Stimulated activated naive CD4-positive, alpha-beta T cell (primary cell): ENCODE measurements around the gene PIK3R6.

Experiments used
- DNase-seq, 6 experiments: peaks; one replicate each; lab custom pipeline; 2025; lab: John Stamatoyannopoulos, UW

PIK3R6 gene

GRCh38 chr17:8867361-8867981 lies at the start of gene PIK3R6:
Gene PIK3R6, minus strand, starts transcription at chr17:8867674. Its CDS starts 17,880 bp downstream, at chr17:8849794.
- DNase-seq, result peak in 1 of 6 experiments; percentile 12

DNA sequence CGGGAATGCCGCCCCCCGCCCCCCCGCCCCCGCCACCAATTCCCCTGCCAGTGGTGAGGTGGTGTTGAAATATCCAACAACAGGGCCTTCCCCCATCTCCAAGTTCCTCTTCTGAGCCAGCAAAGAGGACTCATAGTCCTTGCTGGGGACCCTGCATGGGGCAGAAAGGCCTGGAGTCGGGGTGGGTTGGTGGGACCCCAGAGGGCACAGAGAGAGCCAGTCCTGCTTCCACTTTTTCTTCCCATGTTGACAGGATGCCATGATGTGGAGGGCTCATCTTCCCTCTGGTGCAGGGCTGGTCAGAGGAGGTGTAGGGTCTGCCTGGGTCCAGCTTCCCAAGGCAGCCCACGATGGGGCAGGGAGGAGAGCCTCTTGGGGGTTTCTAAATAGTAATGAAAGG lies 49.0 kb upstream of the PIK3R6 start:
- DNase-seq, result no peak

- DNase-seq, result no peak
Observed at GRCh38 chr17:8914554-8914953, 47.1 kb upstream of the PIK3R6 start.

DNA sequence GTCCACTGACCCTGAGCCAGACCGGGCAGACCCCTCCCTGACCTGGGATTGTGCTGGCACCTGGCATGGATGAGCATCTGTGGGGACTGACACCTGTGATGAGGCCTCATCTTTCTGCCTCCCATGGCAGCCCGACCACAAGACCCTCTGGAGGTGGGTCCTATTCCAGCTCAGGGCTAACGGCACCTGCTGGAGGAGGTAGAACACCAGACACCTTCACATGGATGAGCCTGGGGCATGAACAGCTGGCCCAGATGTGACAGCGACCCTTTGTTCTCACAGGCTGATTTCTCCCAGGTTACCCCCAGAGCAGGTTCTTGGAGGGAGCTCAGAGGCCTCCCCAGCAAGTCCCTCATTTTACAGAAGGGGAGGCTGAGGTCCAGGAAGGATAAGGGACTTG lies 46.4 kb upstream of the PIK3R6 start:
- DNase-seq, result no peak

- no peak for DNase-seq
Observed at GRCh38 chr17:8913091-8913490, 45.6 kb upstream of the PIK3R6 start.

DNA sequence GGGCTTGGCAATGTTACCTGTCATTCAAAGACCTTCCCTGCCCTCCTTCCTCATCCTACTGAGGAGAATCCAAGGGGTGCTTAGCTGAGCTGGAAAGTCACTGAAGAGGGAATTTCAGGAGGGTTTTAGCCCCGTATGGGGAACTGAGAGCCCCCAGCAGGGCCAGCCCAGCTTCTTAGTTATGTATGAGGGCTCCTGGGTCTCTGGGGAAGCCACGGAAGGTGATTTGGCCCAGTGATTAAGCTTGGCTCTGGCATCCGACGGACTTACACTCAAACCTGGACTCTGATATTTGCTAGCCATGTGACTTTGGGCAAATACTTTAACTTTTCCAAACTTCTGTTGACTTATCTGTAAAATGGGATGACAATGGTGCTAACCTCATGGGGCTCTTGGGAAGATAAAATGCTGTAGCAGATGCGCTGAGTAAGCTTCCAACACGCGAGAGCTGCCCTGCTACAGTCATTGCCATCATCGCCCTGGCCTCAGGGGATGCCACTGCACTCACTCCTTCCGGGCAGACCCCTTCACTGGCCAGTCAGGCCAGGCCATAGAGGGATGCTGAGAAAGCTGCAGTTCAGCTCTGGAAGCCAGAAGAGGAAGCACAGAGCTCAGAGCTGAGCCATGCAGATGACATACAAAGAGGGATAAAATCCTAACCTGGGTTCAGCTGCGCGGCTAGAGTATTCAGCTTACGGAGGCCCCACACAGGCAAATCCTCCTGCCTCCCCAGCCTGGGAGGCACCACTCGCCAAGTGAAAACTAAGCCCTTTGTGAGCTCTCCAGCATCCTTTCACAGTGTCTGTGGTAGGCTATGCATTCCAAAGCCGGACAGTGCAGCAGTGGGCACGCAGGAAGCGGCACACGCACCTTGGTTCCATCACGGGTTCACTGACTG lies 44.9 kb upstream of the PIK3R6 start:
- DNase-seq, result no peak

- DNase-seq, result no peak
Observed at GRCh38 chr17:8910969-8911604, 43.6 kb upstream of the PIK3R6 start.

DNA sequence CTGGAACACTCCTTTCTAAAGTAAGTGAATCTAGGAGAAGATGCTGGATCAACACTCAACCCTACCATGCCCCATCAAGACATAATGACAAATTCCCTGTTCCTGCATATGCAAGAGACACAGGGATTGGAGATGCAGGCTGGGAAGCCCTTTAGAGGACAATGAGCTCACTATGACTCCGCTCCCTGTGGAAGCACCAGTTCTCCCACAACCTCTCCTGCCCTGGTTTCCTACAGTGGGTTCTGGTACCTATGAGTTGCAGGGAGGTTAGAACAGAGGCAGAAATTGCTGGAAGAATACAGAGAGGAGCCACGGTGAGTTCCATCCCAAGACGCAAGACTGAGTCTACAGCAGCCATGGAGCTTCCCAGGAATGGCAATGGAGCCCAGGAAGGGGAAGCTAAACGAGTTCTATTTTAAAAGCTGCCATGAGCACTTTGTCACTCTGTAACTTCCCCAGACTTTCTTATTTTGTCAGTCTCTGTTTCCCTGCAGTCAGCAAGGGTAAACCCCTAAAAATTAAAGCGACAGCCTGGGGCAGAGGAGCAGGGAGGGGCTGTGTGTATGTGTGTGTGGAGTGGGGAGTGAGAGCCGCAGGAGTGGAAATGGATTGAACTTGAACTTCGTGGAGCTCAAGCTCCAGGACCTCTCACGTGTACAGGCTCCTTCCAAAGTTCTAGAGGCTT lies 42.3 kb upstream of the PIK3R6 start:
- no peak for DNase-seq

- no peak for DNase-seq
Observed at GRCh38 chr17:8905331-8905730, 37.9 kb upstream of the PIK3R6 start.

DNA sequence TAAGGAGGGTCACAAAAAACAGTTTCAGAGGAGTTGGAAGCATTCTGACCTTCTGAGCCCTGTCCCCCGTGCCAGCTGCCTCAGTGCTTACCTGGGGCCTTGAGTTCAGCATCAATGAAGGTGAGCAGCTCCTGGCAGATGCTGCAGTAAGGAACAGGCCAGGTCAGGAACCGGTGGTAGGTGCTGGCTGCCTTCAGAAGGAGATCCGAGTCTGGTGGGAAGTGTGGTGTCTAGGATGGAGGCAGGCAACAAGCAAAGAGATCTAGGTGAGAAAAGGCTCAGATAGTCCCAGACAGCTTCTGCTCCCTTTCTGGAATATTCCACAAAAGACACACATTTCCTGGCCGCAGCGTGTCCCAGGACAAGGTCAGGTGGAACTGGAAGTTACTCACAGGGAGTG lies 37.2 kb upstream of the PIK3R6 start:
- no peak for DNase-seq

- DNase-seq, result no peak
Observed at GRCh38 chr17:8904201-8904600, 36.7 kb upstream of the PIK3R6 start.

DNA sequence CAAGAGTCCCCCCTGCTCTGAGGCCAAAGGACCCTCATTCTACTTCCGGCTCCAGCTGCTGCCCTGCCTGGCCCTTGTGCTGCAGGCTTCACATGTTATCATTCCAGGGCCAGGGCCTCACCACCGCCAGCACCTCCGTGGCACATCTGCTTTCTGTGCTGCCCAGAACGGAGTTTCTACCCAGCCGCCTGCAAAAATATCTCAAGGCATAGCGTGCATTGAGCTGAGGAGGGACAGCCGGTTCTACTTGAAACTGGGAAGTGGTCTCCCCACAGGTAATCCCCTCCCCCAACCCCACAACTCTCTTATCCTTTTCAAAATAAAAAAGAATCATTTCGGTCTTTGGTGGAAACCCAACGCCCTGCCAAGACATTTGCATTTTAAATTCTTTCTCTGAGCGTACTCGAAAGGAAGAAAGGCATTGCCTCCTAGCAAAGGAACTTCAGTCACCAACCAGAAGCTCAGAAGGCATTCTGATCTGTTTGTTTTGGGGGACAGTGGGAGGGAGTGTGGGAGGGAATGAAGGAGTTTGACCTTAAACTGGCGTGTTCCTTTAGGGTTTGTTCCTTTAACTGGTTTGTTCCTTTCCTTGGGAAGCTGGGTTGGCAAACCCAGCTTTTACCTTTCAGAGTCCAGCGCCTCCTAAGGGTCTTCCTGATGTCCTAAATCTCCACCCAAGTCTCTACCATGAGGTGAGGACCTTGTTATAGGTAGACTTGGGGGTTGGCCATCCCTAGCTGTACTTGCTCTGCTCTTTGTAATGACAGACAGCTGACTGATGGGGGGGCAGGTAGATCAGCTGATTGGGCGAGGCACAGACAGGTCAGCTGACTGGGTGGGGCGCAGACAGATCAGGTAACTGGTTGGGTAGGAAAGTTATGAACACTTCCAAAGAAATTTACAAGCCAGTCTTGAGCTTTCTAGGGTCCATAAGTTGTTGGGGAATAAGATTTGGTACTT lies 33.4 kb upstream of the PIK3R6 start:
- peak in 3 of 6 experiments; percentile 8 to 22 (median 21) for DNase-seq

DNA sequence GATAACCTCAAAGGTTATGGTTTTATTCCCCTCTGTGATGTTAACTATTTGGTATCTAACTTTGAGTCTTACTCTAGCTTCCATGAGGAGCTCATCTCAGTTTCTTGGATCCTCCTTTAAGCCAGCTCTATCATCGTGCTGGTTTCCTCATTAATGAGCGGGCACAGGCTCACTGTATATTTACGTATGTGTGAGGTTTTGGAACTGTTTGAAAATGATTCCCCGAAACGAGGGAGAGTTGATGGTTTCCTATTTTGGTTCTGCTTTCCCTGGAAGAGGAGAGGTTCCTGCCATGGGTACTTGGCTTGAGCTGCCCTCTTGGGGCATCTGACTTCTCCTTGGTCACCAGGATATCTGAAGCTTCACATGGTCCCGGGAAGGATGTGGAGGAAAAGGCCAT lies 32.7 kb upstream of the PIK3R6 start:
- DNase-seq, result no peak

- DNase-seq, result no peak
Observed at GRCh38 chr17:8898636-8899035, 31.2 kb upstream of the PIK3R6 start.

DNA sequence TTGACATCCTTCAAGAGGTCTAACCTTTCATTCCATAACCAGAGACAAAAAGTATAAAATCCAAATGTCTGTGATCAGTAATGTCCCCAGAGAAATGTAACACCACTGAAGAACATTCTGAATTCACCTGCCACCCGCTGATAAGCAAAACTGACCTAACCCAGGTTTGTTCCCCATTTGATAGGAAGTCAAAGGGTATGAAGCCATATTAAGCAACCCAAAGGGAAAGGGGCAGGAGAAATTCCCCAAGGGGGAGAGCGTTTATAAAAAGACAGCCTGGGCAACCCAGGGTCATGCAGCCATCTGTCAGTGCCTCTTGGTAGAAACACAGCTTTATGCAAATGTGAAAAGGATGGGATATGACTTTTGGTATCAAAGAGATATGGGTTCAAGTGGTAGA lies 30.7 kb upstream of the PIK3R6 start:
- no peak for DNase-seq

- no peak for DNase-seq
Observed at GRCh38 chr17:8896641-8897635, 29.5 kb upstream of the PIK3R6 start.

DNA sequence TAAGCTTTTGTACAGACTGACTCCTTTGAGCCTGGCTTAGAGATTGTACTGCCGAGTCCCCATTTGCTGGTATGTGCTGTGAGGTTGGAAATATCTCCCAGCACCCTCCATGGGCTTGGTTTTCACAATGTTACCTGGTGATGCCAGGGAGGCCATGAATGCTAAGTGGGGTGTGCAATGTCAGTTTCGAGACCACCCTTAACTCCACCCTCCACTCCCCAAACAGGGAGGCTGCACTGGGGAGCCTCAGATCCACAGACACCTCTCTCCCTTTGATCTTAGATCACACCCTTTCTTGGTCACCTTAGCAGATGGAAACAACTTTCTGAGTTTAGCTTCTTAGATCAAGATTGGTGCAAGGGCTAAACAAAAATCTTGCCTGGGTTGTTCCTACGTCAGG lies 28.6 kb upstream of the PIK3R6 start:
- DNase-seq, result no peak

GRCh38 chr17:8894673-8895578 lies 27.5 kb upstream of the PIK3R6 start:
- peak in 4 of 6 experiments; percentile 18 to 47 (median 39) for DNase-seq

GRCh38 chr17:8894202-8894671 lies 26.8 kb upstream of the PIK3R6 start:
- DNase-seq, result no peak
